Measurements from ENCODE around the gene TBC1D22A.

TBC1D22A gene

GRCh38 chr22:47006433-47006832 lies 244.0 kb downstream of the TBC1D22A start:
- TF ChIP-seq CTCF (IDR thresholded peaks at IDR 0.05; ENCODE audit: extremely low read depth, missing control alignments) = no peak
- DNase-seq (ENCODE audit: low spot score) = no peak

- no peak for DNase-seq (ENCODE audit: low spot score)
- TF ChIP-seq CTCF (IDR thresholded peaks at IDR 0.05; ENCODE audit: extremely low read depth, missing control alignments) = no peak
These were observed 244.4 kb downstream of the TBC1D22A start for GRCh38 chr22:47006869-47007268.

DNA sequence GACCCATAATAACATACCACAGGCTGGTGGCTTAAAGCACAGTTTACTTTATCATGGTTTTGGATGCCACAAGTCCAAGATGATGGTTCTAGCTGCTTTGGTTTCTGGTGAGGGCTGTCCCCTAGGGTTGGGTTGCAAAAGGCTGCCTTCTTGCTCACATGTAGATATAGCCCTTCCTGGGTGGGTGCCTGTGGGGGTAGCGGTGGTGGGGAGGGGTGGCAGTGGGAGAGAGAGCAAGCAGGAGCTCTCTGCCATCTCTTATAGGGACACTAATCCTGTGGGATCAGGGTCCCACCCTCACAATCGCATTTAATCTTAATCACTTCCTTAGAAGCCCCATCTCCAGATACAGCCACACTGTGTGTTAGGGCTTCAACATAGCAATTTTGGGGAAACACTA lies 245.0 kb downstream of the TBC1D22A start:
- TF ChIP-seq CTCF (IDR thresholded peaks at IDR 0.05; ENCODE audit: extremely low read depth, missing control alignments) = no peak
- DNase-seq (ENCODE audit: low spot score) = no peak

DNA sequence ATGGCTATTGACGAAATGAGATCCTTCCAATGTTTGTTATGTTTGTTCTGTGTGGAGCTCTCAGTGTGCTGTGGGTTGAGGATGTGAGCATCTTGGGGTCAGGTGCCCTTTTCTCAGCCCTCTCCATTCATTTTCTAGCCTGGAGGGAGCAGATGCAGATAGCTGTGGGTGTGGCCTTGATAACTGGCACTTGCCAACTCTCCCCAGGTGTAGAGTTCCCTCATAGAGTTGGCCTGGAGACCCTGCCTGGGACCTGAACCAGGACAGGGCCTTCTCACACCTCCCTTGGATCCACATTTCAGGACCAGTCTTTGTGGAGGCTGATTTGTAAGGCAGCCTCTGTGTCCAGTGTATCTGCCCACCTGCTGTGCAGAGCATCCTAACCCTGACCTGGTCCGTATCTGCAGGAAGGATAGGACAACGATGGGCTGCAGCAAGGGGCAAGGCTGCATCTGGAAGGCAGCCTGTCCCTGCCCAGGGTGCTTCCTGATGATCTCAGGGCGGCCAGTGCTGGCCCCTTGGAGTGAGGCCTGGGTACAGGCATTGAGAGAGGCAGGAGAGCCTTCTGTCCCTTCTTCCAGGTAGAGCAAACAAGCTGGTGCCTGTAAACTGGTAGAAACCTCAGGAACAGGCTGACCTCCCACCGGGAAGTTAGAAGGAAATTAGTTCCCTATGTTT lies 245.9 kb downstream of the TBC1D22A start:
- no peak for DNase-seq (ENCODE audit: low spot score)
- no peak for TF ChIP-seq CTCF (IDR thresholded peaks at IDR 0.05; ENCODE audit: extremely low read depth, missing control alignments)

GRCh38 chr22:47009304-47010101 lies 247.1 kb downstream of the TBC1D22A start:
- no peak for TF ChIP-seq CTCF (IDR thresholded peaks at IDR 0.05; ENCODE audit: extremely low read depth, missing control alignments)
- no peak for DNase-seq (ENCODE audit: low spot score)

GRCh38 chr22:47010211-47010610 lies 247.8 kb downstream of the TBC1D22A start:
- TF ChIP-seq CTCF (IDR thresholded peaks at IDR 0.05; ENCODE audit: extremely low read depth, missing control alignments) = no peak
- DNase-seq (ENCODE audit: low spot score) = no peak

DNA sequence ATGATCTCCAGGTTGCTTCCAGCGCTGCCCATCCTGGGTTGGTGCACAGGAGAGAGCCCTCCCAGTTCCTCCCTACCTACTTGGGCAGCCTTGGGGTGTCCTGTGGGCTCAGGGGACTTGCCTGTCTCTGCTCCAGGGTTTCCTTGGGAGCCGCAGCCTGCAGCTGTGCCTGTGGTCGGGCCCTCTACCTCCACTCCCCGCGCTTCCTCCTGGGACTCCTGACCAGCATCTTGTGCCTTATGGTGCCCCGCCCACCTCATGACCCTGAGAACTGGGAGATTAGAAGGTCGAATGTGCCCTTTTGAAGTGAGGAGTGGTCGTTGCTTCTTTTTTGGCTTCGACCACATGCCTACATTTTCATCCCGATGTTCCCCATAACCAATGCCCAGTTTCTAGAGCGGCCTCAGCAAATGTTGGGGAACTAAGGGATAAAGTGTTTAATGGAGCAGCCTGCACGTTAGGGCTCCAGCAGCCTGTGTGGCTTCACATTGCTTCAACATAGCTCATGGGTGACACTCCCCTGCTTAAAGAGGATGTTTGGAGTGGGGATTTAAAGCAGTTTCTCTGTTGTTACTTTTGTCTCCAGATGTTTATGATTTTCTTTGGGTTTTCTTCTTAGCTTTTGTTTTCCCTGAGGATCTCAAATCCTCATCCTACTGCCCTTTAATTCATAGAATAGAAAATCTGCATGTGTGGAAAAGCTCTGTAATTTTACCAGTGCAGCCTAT lies 248.8 kb downstream of the TBC1D22A start:
- DNase-seq (ENCODE audit: low spot score) = no peak
- no peak for TF ChIP-seq CTCF (IDR thresholded peaks at IDR 0.05; ENCODE audit: extremely low read depth, missing control alignments)
